ENCODE measurements around the gene PSMB11.

Gene PSMB11

GRCh38 chr14:23058654-23059504 is 16.9 kb downstream of the PSMB11 start:
- DNase-seq (ENCODE audit: low read depth in 3 of 3), result no peak

GRCh38 chr14:23060536-23061260 is 18.7 kb downstream of the PSMB11 start:
- DNase-seq (ENCODE audit: low read depth in 3 of 3), result no peak

- DNase-seq (ENCODE audit: low read depth in 3 of 3), result no peak
Measured at GRCh38 chr14:23062002-23062401, 20.0 kb downstream of the PSMB11 start.

GRCh38 chr14:23063601-23064000 is 21.6 kb downstream of the PSMB11 start:
- no peak for DNase-seq (ENCODE audit: low read depth in 3 of 3)

GRCh38 chr14:23066368-23066767 is 24.4 kb downstream of the PSMB11 start:
- no peak for DNase-seq (ENCODE audit: low read depth in 3 of 3)

GRCh38 chr14:23066855-23067744 is 25.1 kb downstream of the PSMB11 start:
- DNase-seq (ENCODE audit: low read depth in 3 of 3), result no peak

- no peak for DNase-seq (ENCODE audit: low read depth in 3 of 3)
Measured at GRCh38 chr14:23067847-23068788, 26.1 kb downstream of the PSMB11 start.

- DNase-seq (ENCODE audit: low read depth in 3 of 3), result peak; percentile 31 to 53 (median 53)
Measured at GRCh38 chr14:23068789-23069412, 26.9 kb downstream of the PSMB11 start.

GRCh38 chr14:23069413-23069806 is 27.4 kb downstream of the PSMB11 start:
- no peak for DNase-seq (ENCODE audit: low read depth in 3 of 3)

GRCh38 chr14:23070262-23071129 is 28.5 kb downstream of the PSMB11 start:
- DNase-seq (ENCODE audit: low read depth in 3 of 3), result no peak

- peak; percentile 50 to 61 (median 60) for DNase-seq (ENCODE audit: low read depth in 3 of 3)
Measured at GRCh38 chr14:23071244-23071920, 29.4 kb downstream of the PSMB11 start.

- no peak for DNase-seq (ENCODE audit: low read depth in 3 of 3)
Measured at GRCh38 chr14:23071921-23072539, 30.0 kb downstream of the PSMB11 start.

- no peak for DNase-seq (ENCODE audit: low read depth in 3 of 3)
Measured at GRCh38 chr14:23074906-23075305, 32.9 kb downstream of the PSMB11 start.

GRCh38 chr14:23076785-23077408 is 34.9 kb downstream of the PSMB11 start:
- no peak for DNase-seq (ENCODE audit: low read depth in 3 of 3)

GRCh38 chr14:23077962-23078361 is 36.0 kb downstream of the PSMB11 start:
- no peak for DNase-seq (ENCODE audit: low read depth in 3 of 3)

- no peak for DNase-seq (ENCODE audit: low read depth in 3 of 3)
Measured at GRCh38 chr14:23078692-23079116, 36.7 kb downstream of the PSMB11 start.

GRCh38 chr14:23079716-23080115 is 37.7 kb downstream of the PSMB11 start:
- DNase-seq (ENCODE audit: low read depth in 3 of 3), result no peak

- DNase-seq (ENCODE audit: low read depth in 3 of 3), result no peak
Measured at GRCh38 chr14:23080474-23080873, 38.5 kb downstream of the PSMB11 start.

Measured in stimulated activated CD4-positive, alpha-beta T cell treated with anti-CD3 and anti-CD28 coated beads, TNF-alpha, amount 100 ng/mL, for 4 hours (primary cell).